MM.1S (cell line): ENCODE results near the gene C2orf66.

Experiments used
- DNase-seq: peaks from one replicate; pipeline ENCODE4 v3.0.0-alpha.2; 2015
- H2AFZ ChIP-seq: fragments of 300-600 bp; sonication (generic); 2 replicates; pipeline ENCODE4 v1.6.0; 2016; ENCODE audit warnings: antibody characterized with exemption, low read length
- H3F3A ChIP-seq: fragments of 300-600 bp; sonication (generic); 2 replicates; pipeline ENCODE4 v1.6.1; 2016; ENCODE audit warnings: mild to moderate bottlenecking, antibody characterized with exemption, low read length, moderate library complexity, mixed read lengths; ENCODE audit not compliant: insufficient read depth
- H3K27ac ChIP-seq: fragments of 300-600 bp; sonication (generic); 2 replicates; pipeline ENCODE4 v1.5.1; 2016; ENCODE audit warnings: mild to moderate bottlenecking, low read length
- H3K27me3 ChIP-seq: fragments of 300-600 bp; sonication (generic); replicated peaks from 2 replicates; pipeline ENCODE4 v1.6.0; 2016; ENCODE audit warnings: low read length; ENCODE audit not compliant: insufficient read depth
- H3K36me3 ChIP-seq: fragments of 300-600 bp; sonication (generic); replicated peaks from 2 replicates; pipeline ENCODE4 v1.6.1; 2016; ENCODE audit warnings: mild to moderate bottlenecking, low read length, mixed read lengths; ENCODE audit not compliant: insufficient read depth
- H3K4me1 ChIP-seq: fragments of 300-600 bp; sonication (generic); 2 replicates; pipeline ENCODE4 v1.6.1; 2016; ENCODE audit warnings: low read length, mixed read lengths
- H3K4me2 ChIP-seq: fragments of 300-600 bp; sonication (generic); 2 replicates; pipeline ENCODE4 v1.6.0; 2016; ENCODE audit warnings: low read depth, low read length
- H3K4me3 ChIP-seq: fragments of 300-600 bp; sonication (generic); 2 replicates; pipeline ENCODE4 v1.5.1; 2016; ENCODE audit warnings: low read length, mixed read lengths
- H3K79me2 ChIP-seq: fragments of 300-600 bp; sonication (generic); 2 replicates; pipeline ENCODE4 v1.6.1; 2016; ENCODE audit warnings: mixed run types, low read length, mixed read lengths
- H3K9ac ChIP-seq: fragments of 300-600 bp; sonication (generic); 2 replicates; pipeline ENCODE4 v1.6.1; 2016; ENCODE audit warnings: low read length, mixed read lengths
- H3K9me2 ChIP-seq: fragments of 300-600 bp; sonication (generic); replicated peaks from 2 replicates; pipeline ENCODE4 v1.6.1; 2016; ENCODE audit warnings: mild to moderate bottlenecking, low read length, mixed read lengths; ENCODE audit not compliant: insufficient read depth
- H3K9me3 ChIP-seq: fragments of 300-600 bp; sonication (generic); replicated peaks from 2 replicates; pipeline ENCODE4 v1.6.1; 2016; ENCODE audit warnings: mild to moderate bottlenecking, low read length, mixed read lengths; ENCODE audit not compliant: insufficient read depth
- H4K20me1 ChIP-seq: fragments of 300-600 bp; sonication (generic); 2 replicates; pipeline ENCODE4 v1.6.1; 2016; ENCODE audit warnings: mild to moderate bottlenecking, low read length, moderate library complexity, mixed read lengths; ENCODE audit not compliant: insufficient read depth
- EZH2 ChIP-seq: fragments of 300-600 bp; sonication (generic); optimal IDR thresholded peaks from 2 replicates; pipeline ENCODE3; 2017; ENCODE audit warnings: low read depth, mild to moderate bottlenecking, antibody characterized with exemption, low read length, mixed read lengths
- EZH2phosphoT487 ChIP-seq: fragments of 300-600 bp; sonication (generic); IDR thresholded peaks from 2 replicates; pipeline ENCODE4 v1.6.1; 2018; ENCODE audit warnings: antibody characterized with exemption, low read length
- TF ChIP-seq, protein P1 (sequence below): fragments of 300-600 bp; sonication (generic); IDR thresholded peaks from 2 replicates; pipeline ENCODE4 v1.5.1; 2016; ENCODE audit warnings: antibody characterized with exemption, low read length, mixed read lengths

C2orf66 gene

DNA sequence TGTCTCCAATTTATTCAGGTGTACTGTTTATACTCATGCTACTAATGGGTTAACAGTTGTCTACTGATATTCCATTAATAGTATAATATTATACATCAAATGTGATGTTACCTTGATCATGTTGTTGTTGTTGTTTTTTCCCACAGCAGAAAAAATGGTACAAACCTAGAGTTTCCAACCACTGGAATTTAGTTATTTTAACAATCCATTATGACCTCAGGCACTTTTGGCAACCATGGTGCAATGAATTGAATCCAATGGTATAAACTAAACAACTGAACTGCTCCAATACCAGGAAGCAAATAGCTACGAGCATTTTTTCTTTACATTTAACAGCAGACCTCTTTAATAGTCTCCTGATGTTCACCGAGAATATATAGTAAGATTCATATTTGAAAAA lies 31.0 kb upstream of the C2orf66 start:
- Histone ChIP-seq H3K27ac (no peak overlapping the region), H4K20me1 (no peaks in the 10 kb centered on the region), H3K4me1 (no peaks in the 10 kb centered on the region), H3K9ac (no peak overlapping the region), H3K4me2 (no peak overlapping the region), H3K36me3 (no peaks in the 10 kb centered on the region), H3K79me2 (no peaks in the 10 kb centered on the region), H3K4me3 (no peak overlapping the region), H3K27me3 (no peaks in the 10 kb centered on the region), H2AFZ (no peak overlapping the region), H3F3A (no peaks in the 10 kb centered on the region), H3K9me3 (no peaks in the 10 kb centered on the region), H3K9me2 (no peaks in the 10 kb centered on the region)
- TF ChIP-seq EZH2phosphoT487 (no peak), EZH2 (no peak)
- TF ChIP-seq, protein P1, sequence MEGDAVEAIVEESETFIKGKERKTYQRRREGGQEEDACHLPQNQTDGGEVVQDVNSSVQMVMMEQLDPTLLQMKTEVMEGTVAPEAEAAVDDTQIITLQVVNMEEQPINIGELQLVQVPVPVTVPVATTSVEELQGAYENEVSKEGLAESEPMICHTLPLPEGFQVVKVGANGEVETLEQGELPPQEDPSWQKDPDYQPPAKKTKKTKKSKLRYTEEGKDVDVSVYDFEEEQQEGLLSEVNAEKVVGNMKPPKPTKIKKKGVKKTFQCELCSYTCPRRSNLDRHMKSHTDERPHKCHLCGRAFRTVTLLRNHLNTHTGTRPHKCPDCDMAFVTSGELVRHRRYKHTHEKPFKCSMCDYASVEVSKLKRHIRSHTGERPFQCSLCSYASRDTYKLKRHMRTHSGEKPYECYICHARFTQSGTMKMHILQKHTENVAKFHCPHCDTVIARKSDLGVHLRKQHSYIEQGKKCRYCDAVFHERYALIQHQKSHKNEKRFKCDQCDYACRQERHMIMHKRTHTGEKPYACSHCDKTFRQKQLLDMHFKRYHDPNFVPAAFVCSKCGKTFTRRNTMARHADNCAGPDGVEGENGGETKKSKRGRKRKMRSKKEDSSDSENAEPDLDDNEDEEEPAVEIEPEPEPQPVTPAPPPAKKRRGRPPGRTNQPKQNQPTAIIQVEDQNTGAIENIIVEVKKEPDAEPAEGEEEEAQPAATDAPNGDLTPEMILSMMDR: no peak
- DNase-seq: no peak

GRCh38 chr2:196839574-196839973 lies 30.4 kb upstream of the C2orf66 start:
- Histone ChIP-seq H3F3A (no peaks in the 10 kb centered on the region), H3K9ac (no peak overlapping the region), H3K4me1 (no peaks in the 10 kb centered on the region), H3K4me3 (no peak overlapping the region), H3K4me2 (no peak overlapping the region), H3K9me2 (no peaks in the 10 kb centered on the region), H3K27me3 (no peaks in the 10 kb centered on the region), H3K9me3 (no peaks in the 10 kb centered on the region), H4K20me1 (no peaks in the 10 kb centered on the region), H3K36me3 (no peaks in the 10 kb centered on the region), H2AFZ (no peak overlapping the region), H3K27ac (no peak overlapping the region), H3K79me2 (no peaks in the 10 kb centered on the region)
- TF ChIP-seq EZH2phosphoT487 (no peak), EZH2 (no peak)
- TF ChIP-seq, protein P1: no peak
- no peak for DNase-seq

GRCh38 chr2:196836440-196836839 lies 27.3 kb upstream of the C2orf66 start:
- H3K79me2 ChIP-seq: no peaks in the 10 kb centered on the region
- H3F3A ChIP-seq: no peaks in the 10 kb centered on the region
- H3K27ac ChIP-seq: no peak overlapping the region
- no peaks in the 10 kb centered on the region for H3K9me3 ChIP-seq
- H3K4me1 ChIP-seq: no peaks in the 10 kb centered on the region
- H3K4me2 ChIP-seq: no peak overlapping the region
- no peaks in the 10 kb centered on the region for H4K20me1 ChIP-seq
- DNase-seq: no peak
- no peaks in the 10 kb centered on the region for H3K27me3 ChIP-seq
- no peaks in the 10 kb centered on the region for H3K36me3 ChIP-seq
- TF ChIP-seq, protein P1: no peak
- TF ChIP-seq EZH2 (no peak), EZH2phosphoT487 (no peak)
- H2AFZ ChIP-seq: no peak overlapping the region
- no peaks in the 10 kb centered on the region for H3K9me2 ChIP-seq
- no peak overlapping the region for H3K9ac ChIP-seq
- no peak overlapping the region for H3K4me3 ChIP-seq
